Left forelimb (tissue), 1 donor: Measurements from ENCODE around the gene GTF2B.
"Not testable (repeated sequence)": the region's sequence is repeated elsewhere in the genome, so short reads cannot be mapped to it uniquely, and the experiment has no call there.

ENCODE experiments used
- DNase-seq: peaks from one replicate; pipeline ENCODE4 v3.0.0-alpha.2; 2018; ENCODE audit warnings: low spot score

GTF2B gene

GRCh38 chr1:88883156-88883555 is 8.2 kb downstream of the GTF2B start:
- DNase-seq: no peak

- not testable (repeated sequence) for DNase-seq
These were observed 10.7 kb downstream of the GTF2B start for GRCh38 chr1:88880717-88881116.

GRCh38 chr1:88878731-88879130 is 12.6 kb downstream of the GTF2B start:
- DNase-seq: no peak

- DNase-seq: no peak
These were observed 13.5 kb downstream of the GTF2B start for GRCh38 chr1:88877911-88878310.

GRCh38 chr1:88877382-88877825 is 14.0 kb downstream of the GTF2B start:
- no peak for DNase-seq

GRCh38 chr1:88876573-88877365 is 14.6 kb downstream of the GTF2B start:
- DNase-seq: no peak

- DNase-seq: no peak
These were observed 15.8 kb downstream of the GTF2B start for GRCh38 chr1:88875595-88875994.

GRCh38 chr1:88873737-88874349 is 17.5 kb downstream of the GTF2B start:
- no peak for DNase-seq

- DNase-seq: not testable (repeated sequence)
These were observed 21.7 kb downstream of the GTF2B start for GRCh38 chr1:88869644-88870043.

- no peak for DNase-seq
These were observed 23.4 kb downstream of the GTF2B start for GRCh38 chr1:88867743-88868521.

- no peak for DNase-seq
These were observed 39.9 kb downstream of the GTF2B start for GRCh38 chr1:88851303-88852063.

GRCh38 chr1:88847643-88848042 is 43.7 kb downstream of the GTF2B start:
- no peak for DNase-seq

- no peak for DNase-seq
These were observed 65.6 kb downstream of the GTF2B start for GRCh38 chr1:88825721-88826120.

- DNase-seq: not testable (repeated sequence)
These were observed 71.7 kb downstream of the GTF2B start for GRCh38 chr1:88819642-88820041.

- no peak for DNase-seq
These were observed 77.9 kb downstream of the GTF2B start for GRCh38 chr1:88813471-88813870.

GRCh38 chr1:88812366-88812765 is 79.0 kb downstream of the GTF2B start:
- DNase-seq: no peak

- DNase-seq: no peak
These were observed 87.9 kb downstream of the GTF2B start for GRCh38 chr1:88803444-88803843.

- DNase-seq: no peak
These were observed 88.4 kb downstream of the GTF2B start for GRCh38 chr1:88802950-88803349.
